Measurements from ENCODE around the gene UXS1. TPM values are rescaled to one million over a fixed set of nuclear protein-coding genes. Genes with fewer than 3 reads are reported as not detected.

The UXS1 gene
- polyA plus RNA-seq, 3 donors: 72.0 to 80.5 (median 72.5) TPM

- no peak for DNase-seq
These were observed 139.0 kb downstream of the UXS1 start for GRCh38 chr2:106054880-106055655.

GRCh38 chr2:106054321-106054720, 139.8 kb downstream of the UXS1 start:
- no peak for DNase-seq

GRCh38 chr2:106053581-106053980, 140.5 kb downstream of the UXS1 start:
- no peak for DNase-seq

- DNase-seq: no peak
These were observed 141.0 kb downstream of the UXS1 start for GRCh38 chr2:106053116-106053515.

GRCh38 chr2:106044859-106045258, 149.2 kb downstream of the UXS1 start:
- DNase-seq: no peak

- DNase-seq: no peak
These were observed 150.1 kb downstream of the UXS1 start for GRCh38 chr2:106044021-106044420.

All from renal pelvis (tissue), 4 donors.